NCI-H82 (cell line): ENCODE data around the gene TDP1.

Experiments used
- DNase-seq: peaks from one replicate; lab custom pipeline; 2025; lab: John Stamatoyannopoulos, UW

The TDP1 gene

GRCh38 chr14:89941830-89942377 lies 13.8 kb upstream of the TDP1 start:
- DNase-seq: no peak

GRCh38 chr14:89947344-89947743 lies 8.4 kb upstream of the TDP1 start:
- DNase-seq: no peak

GRCh38 chr14:89952576-89952975 lies 3.2 kb upstream of the TDP1 start:
- DNase-seq: peak; percentile 74

- DNase-seq: no peak
Observed at GRCh38 chr14:89953602-89954001, 2.1 kb upstream of the TDP1 start.

GRCh38 chr14:89954070-89955021 lies 1.4 kb upstream of the TDP1 start, which contains the start of gene EFCAB11:
TSS of gene EFCAB11 (minus strand) at chr14:89954730. CDS start at chr14:89954660, 70 bp downstream.
- DNase-seq: peak; percentile 99

- DNase-seq: no peak
Observed at GRCh38 chr14:89955022-89955744, 544 bp upstream of the TDP1 start.

GRCh38 chr14:89956661-89957009 lies 908 bp downstream of the TDP1 start:
- DNase-seq: no peak

GRCh38 chr14:89957376-89957775 lies 1.6 kb downstream of the TDP1 start:
- DNase-seq: no peak

GRCh38 chr14:89957791-89958190 lies 2.1 kb downstream of the TDP1 start:
- no peak for DNase-seq

DNA sequence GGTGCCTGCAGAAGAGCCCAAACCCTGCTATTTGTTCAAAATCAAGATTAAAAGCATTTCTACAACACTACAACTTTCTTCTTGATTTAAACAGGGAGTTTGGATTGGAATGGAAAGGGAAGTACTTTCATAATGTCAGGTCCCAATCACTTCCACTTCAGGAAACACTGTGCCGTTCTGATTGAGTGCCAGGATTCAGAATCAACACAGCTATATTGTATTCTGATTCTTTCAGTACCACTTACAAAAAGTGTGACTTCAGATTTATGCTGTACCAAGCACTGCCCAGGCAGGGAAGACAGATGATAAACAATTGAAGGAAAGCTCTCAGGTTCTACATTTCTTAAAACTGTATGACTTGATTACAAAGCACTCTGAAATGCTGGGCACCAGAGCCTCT lies 3.2 kb downstream of the TDP1 start:
- DNase-seq: no peak

DNA sequence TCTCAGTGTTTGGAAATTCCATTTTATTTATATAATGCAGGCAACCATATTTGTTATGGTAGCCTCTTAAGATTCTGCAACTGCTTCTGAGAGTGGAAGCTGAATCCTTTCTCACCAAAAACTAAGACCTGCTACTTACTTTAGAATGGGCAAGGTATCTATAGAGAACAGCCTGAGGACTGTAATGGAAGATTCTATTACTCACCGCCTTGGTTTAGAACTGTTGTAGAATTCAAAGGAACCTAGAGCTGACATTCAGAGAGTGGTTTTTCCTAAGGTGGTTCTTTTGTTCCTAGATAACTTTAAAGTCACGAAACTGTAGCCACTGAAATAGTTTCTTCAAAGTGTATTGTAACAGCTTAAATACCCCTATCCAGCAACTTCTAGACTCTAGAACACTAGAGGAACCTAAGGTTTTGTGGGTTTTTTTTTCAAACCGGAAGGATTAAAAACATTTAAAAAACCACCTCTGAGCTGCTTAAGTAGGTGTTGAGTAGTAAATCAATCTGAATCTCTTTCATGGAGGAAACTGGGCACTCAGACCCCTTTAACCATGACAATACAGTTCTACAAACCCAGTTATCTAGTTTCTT lies 4.2 kb downstream of the TDP1 start:
- no peak for DNase-seq

DNA sequence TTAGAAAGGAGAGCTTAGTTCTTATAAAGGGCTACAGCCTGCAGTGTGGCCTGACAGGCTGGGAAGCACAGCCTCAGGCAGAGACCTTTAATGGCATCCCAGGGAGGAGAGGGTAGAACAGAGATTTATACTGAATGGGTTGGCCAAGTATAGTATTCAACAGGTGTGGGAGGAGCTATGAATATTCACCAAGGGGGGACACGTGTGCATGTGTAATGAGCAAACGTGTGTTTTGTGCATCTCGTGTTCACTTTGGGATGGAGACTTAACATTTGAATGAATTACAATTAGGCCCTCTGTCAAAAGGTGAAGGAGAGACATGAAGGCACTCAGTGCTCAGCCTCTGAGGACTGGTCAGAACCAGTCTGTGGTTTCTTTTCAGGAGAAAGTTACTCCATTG lies 5.2 kb downstream of the TDP1 start:
- no peak for DNase-seq

DNA sequence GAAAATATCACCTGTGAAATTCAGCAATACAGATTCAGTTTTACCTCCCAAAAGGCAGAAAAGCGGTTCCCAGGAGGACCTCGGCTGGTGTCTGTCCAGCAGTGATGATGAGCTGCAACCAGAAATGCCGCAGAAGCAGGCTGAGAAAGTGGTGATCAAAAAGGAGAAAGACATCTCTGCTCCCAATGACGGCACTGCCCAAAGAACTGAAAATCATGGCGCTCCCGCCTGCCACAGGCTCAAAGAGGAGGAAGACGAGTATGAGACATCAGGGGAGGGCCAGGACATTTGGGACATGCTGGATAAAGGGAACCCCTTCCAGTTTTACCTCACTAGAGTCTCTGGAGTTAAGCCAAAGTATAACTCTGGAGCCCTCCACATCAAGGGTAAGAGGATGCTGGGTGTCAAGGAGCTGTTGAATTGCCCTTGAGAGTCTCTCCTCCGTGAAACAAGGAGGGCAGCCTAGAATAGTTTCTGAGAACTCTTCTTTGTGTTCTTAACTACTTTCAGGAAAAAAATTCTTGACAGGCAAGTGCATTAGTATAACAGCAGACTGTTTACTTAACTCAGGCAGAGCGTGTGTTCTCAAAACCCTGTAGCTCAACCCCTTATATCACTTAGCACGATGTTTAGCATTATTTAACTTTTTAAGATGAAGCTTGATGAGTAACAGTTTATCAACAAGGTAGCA lies 7.7 kb downstream of the TDP1 start:
- DNase-seq: no peak

DNA sequence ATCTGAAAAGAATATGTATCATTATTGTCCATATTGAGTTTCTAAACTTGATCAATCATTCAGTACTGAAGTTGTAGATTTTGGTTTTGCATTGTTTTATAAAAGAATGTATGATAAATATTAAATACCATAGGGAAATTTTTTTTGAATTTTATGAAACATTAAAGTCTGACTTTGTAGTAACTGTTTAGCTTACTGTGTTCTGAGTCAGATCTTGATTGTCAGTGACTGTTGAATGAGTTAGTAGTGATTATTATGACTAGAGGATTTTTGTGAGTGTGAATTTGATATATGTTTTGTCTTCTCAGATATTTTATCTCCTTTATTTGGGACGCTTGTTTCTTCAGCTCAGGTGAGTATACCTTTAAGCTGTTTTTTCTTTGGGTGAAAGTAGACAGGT lies 10.1 kb downstream of the TDP1 start:
- no peak for DNase-seq

DNA sequence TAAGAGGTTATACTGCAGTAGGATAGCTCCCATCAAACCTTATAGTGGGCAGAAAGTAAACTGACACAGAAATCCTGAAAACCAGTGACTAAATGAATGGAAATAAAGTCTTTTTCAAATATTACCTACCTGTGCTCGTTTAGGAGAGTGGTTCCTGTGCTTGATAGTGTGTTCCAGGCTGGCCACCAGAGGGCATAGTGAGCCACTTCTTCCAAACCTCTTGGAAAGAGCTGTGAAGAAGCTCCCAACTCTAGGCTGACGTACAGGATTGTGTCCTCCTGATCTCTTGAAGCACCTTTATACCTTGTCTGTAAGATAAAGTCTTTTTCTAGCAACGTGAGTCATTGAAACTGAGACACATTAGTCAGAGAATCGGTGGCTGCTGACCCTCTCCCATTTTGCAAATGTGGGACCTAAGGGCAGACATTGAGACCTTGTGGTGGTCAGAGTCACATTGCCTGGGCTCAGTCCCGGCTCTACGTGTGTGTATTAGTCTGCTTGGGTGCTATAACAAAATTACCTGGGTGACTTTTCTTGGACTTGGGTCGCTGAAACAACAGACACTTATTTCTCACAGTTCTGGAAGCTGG lies 17.6 kb downstream of the TDP1 start:
- DNase-seq: peak; percentile 82

- no peak for DNase-seq
Observed at GRCh38 chr14:89977668-89978067, 21.9 kb downstream of the TDP1 start.

DNA sequence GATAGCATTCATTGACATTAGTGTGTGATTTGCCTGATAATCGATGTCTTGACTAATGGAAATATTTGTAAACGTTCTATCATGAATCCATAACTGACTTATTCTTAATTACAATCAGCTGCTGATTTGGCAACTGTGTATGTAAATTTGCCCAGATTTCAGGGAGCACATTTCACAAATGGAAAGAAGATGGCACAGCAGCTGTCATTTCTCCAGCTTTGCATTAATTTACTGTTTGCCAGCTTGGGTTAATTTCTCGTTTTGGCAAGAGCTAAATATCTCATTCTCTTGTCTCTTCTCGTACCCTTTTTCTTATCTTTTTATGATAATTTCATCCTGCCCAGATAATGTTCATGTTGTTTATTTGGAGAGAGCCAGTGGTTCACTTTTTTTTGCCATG lies 22.9 kb downstream of the TDP1 start:
- DNase-seq: no peak

- DNase-seq: no peak
Observed at GRCh38 chr14:89983375-89983774, 27.6 kb downstream of the TDP1 start.

- no peak for DNase-seq
Observed at GRCh38 chr14:89986462-89987160, 30.9 kb downstream of the TDP1 start.

DNA sequence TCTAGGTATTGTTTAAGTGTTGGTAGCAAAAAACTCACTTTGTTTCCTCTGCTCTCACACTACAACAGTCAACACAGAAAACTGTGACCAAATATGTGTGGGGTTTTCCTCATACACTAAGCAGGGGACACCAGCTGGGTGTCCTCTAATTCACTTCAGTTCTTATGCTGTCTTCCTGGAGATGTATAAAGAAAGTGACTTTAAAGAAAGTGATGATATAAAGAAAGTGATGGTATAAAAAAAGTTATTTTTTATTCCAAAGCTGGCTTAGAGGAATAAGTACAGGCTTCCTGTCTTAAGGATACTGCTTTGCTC lies 31.4 kb downstream of the TDP1 start:
- no peak for DNase-seq

- DNase-seq: no peak
Observed at GRCh38 chr14:89988787-89989186, 33.1 kb downstream of the TDP1 start.
